Measurements from ENCODE around the gene TMSB10. TPM values are rescaled to one million over a fixed set of nuclear protein-coding genes. Genes with fewer than 3 reads are reported as not detected.

The TMSB10 gene
- total RNA-seq, 2 experiments from 2014 or later = 869 to 1,901 TPM

GRCh38 chr2:84876369-84876768 is 29.1 kb upstream of the TMSB10 start:
- DNase-seq (ENCODE audit: low spot score) = no peak
- POLR2A ChIA-PET = interaction anchor here (0.7 to 1.0 kb wide), 3 partner anchors 8 to 13 kb away, joined by 3 to 4 read pairs (median 3); no protein-coding TSS in a partner anchor
- Histone ChIP-seq H3K4me2 (ENCODE audit: low read length) (no peak overlapping the region), H2AFZ (ENCODE audit: low read length) (no peak overlapping the region), H3K4me1 (ENCODE audit: insufficient read depth, low read length, poor library complexity, severe bottlenecking) (peaks cover 10% of the 10 kb centered on the region), H3K4me3 (ENCODE audit: low read depth, low read length, poor library complexity, severe bottlenecking) (no peak overlapping the region), H4K20me1 (ENCODE audit: insufficient read depth, low read length) (no peaks in the 10 kb centered on the region), H3K9me3 (ENCODE audit: low read length) (no peaks in the 10 kb centered on the region), H3K79me2 (ENCODE audit: insufficient read depth, low read depth, low read length) (no peaks in the 10 kb centered on the region), H3K36me3 (ENCODE audit: insufficient read depth, low read length) (no peaks in the 10 kb centered on the region), H3K27ac (ENCODE audit: low read depth, low read length, poor library complexity, severe bottlenecking) (no peak overlapping the region), H3K9me2 (ENCODE audit: insufficient read depth, low read length) (no peaks in the 10 kb centered on the region)
- CTCF ChIA-PET (ENCODE audit: unreplicated experiment) = no interaction called here
- intact Hi-C loops (cut with micrococcal nuclease; ENCODE audit: unreplicated experiment) = no loop called here
- BruUV-seq (replicated peaks) = no TSS peak
- no peak for TF ChIP-seq CTCF (conservative IDR thresholded peaks at IDR 0.05; ENCODE audit: low read length)
- no peak for TF ChIP-seq EZH2phosphoT487 (IDR thresholded peaks at IDR 0.05; ENCODE audit: borderline replicate concordance, low read depth, low read length)

- no peak for TF ChIP-seq CTCF (conservative IDR thresholded peaks at IDR 0.05; ENCODE audit: low read length)
- TF ChIP-seq EZH2phosphoT487 (IDR thresholded peaks at IDR 0.05; ENCODE audit: borderline replicate concordance, low read depth, low read length) = no peak
- no peak overlapping the region for H3K4me2 ChIP-seq (ENCODE audit: low read length)
- H3K79me2 ChIP-seq (ENCODE audit: insufficient read depth, low read depth, low read length) = no peaks in the 10 kb centered on the region
- H3K36me3 ChIP-seq (ENCODE audit: insufficient read depth, low read length) = no peaks in the 10 kb centered on the region
- no peak overlapping the region for H3K4me3 ChIP-seq (ENCODE audit: low read depth, low read length, poor library complexity, severe bottlenecking)
- no peaks in the 10 kb centered on the region for H3K9me2 ChIP-seq (ENCODE audit: insufficient read depth, low read length)
- no TSS peak for BruUV-seq (replicated peaks)
- intact Hi-C loops (cut with micrococcal nuclease; ENCODE audit: unreplicated experiment) = no loop called here
- no peak for DNase-seq (ENCODE audit: low spot score)
- POLR2A ChIA-PET = interaction anchor here (0.6 kb wide), 1 partner anchor 69 kb away, joined by 3 read pairs; no protein-coding TSS in a partner anchor
- no peak overlapping the region for H2AFZ ChIP-seq (ENCODE audit: low read length)
- H3K9me3 ChIP-seq (ENCODE audit: low read length) = no peaks in the 10 kb centered on the region
- no peaks in the 10 kb centered on the region for H4K20me1 ChIP-seq (ENCODE audit: insufficient read depth, low read length)
- no peak overlapping the region for H3K27ac ChIP-seq (ENCODE audit: low read depth, low read length, poor library complexity, severe bottlenecking)
- CTCF ChIA-PET (ENCODE audit: unreplicated experiment) = no interaction called here
- H3K4me1 ChIP-seq (ENCODE audit: insufficient read depth, low read length, poor library complexity, severe bottlenecking) = peaks cover 17% of the 10 kb centered on the region
Observed at GRCh38 chr2:84878459-84878858, 27.0 kb upstream of the TMSB10 start.

- Histone ChIP-seq H4K20me1 (ENCODE audit: insufficient read depth, low read length) (no peaks in the 10 kb centered on the region), H3K36me3 (ENCODE audit: insufficient read depth, low read length) (no peaks in the 10 kb centered on the region), H3K9me3 (ENCODE audit: low read length) (no peaks in the 10 kb centered on the region), H2AFZ (ENCODE audit: low read length) (no peak overlapping the region), H3K4me3 (ENCODE audit: low read depth, low read length, poor library complexity, severe bottlenecking) (no peak overlapping the region), H3K9me2 (ENCODE audit: insufficient read depth, low read length) (no peaks in the 10 kb centered on the region), H3K27ac (ENCODE audit: low read depth, low read length, poor library complexity, severe bottlenecking) (no peak overlapping the region), H3K4me1 (ENCODE audit: insufficient read depth, low read length, poor library complexity, severe bottlenecking) (peaks cover 17% of the 10 kb centered on the region), H3K4me2 (ENCODE audit: low read length) (no peak overlapping the region), H3K79me2 (ENCODE audit: insufficient read depth, low read depth, low read length) (no peaks in the 10 kb centered on the region)
- POLR2A ChIA-PET = interaction anchor here (0.6 to 0.7 kb wide), 2 partner anchors 70 to 190 kb away, joined by 3 read pairs; no protein-coding TSS in a partner anchor
- intact Hi-C loops (cut with micrococcal nuclease; ENCODE audit: unreplicated experiment) = no loop called here
- TF ChIP-seq CTCF (conservative IDR thresholded peaks at IDR 0.05; ENCODE audit: low read length) = no peak
- TF ChIP-seq EZH2phosphoT487 (IDR thresholded peaks at IDR 0.05; ENCODE audit: borderline replicate concordance, low read depth, low read length) = no peak
- BruUV-seq (replicated peaks) = no TSS peak
- CTCF ChIA-PET (ENCODE audit: unreplicated experiment) = no interaction called here
- DNase-seq (ENCODE audit: low spot score) = no peak
Observed at GRCh38 chr2:84878896-84879583, 26.4 kb upstream of the TMSB10 start.
